ENCODE measurements around the gene ACOX1. TPM values are rescaled to one million over a fixed set of nuclear protein-coding genes. Genes with fewer than 3 reads are reported as not detected.

Gene ACOX1
- total RNA-seq, 4 donors from 2014 or later: 33.7 to 44.4 (median 39.1) TPM

DNA sequence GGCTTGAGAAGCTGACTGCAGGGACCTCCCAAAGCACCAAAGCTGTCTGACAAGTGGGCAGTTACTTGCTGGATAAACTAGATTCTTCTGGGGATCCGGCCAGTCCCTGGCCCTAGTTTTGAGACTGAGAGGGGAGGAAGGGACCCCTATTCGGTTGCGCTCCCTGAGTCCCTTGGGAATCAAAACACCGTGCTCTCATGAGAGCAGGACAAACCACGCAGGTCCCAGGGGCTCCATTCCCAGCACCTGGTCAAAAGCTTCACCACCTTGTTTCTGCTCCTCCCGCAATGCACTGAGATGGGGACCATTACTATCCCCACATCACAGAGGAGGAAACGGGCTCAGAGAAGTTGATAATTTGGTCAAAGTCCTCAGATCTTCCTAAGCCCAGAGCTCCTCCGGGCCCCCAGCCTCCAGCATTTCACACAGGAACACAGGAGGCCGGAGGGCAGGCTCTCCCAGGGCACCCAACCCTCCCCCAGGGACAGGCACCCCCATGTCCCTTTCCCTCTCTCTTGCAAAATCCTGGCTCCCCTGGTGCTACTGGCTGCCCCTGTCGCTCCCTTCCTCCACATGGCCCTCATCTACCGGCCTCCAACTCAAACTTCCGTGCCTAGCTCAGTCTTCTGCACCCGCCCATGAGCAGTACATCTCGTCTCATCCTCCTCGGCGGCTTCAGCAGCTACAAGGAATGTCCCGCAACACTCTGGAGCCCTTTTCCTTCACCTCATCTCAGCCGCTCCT, 85.5 kb downstream of the ACOX1 start:
- Histone ChIP-seq H3K36me3 (peaks cover 0 to 52% (median 5%) of the 10 kb centered on the region in 3 donors), H3K4me3 (no peak overlapping the region), H3K9me3 (no peaks in the 10 kb centered on the region), H3K27ac (peak overlapping the region in 1 of 4 donors; percentile 91), H3K4me1 (peaks cover 0 to 52% (median 24%) of the 10 kb centered on the region in 4 donors), H3K27me3 (no peaks in the 10 kb centered on the region)
- 87 to 89% methylated on average over 14 to 18 of the region's 18 CpGs for WGBS, 2 donors
- TF ChIP-seq EP300 (IDR thresholded peaks at IDR 0.05) (no peak), POLR2A (IDR thresholded peaks at IDR 0.05) (no peak)
- TF ChIP-seq, protein P1, sequence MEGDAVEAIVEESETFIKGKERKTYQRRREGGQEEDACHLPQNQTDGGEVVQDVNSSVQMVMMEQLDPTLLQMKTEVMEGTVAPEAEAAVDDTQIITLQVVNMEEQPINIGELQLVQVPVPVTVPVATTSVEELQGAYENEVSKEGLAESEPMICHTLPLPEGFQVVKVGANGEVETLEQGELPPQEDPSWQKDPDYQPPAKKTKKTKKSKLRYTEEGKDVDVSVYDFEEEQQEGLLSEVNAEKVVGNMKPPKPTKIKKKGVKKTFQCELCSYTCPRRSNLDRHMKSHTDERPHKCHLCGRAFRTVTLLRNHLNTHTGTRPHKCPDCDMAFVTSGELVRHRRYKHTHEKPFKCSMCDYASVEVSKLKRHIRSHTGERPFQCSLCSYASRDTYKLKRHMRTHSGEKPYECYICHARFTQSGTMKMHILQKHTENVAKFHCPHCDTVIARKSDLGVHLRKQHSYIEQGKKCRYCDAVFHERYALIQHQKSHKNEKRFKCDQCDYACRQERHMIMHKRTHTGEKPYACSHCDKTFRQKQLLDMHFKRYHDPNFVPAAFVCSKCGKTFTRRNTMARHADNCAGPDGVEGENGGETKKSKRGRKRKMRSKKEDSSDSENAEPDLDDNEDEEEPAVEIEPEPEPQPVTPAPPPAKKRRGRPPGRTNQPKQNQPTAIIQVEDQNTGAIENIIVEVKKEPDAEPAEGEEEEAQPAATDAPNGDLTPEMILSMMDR (IDR thresholded peaks at IDR 0.05): no peak
- DNase-seq (ENCODE audit: low spot score in 2 of 2): no peak

DNA sequence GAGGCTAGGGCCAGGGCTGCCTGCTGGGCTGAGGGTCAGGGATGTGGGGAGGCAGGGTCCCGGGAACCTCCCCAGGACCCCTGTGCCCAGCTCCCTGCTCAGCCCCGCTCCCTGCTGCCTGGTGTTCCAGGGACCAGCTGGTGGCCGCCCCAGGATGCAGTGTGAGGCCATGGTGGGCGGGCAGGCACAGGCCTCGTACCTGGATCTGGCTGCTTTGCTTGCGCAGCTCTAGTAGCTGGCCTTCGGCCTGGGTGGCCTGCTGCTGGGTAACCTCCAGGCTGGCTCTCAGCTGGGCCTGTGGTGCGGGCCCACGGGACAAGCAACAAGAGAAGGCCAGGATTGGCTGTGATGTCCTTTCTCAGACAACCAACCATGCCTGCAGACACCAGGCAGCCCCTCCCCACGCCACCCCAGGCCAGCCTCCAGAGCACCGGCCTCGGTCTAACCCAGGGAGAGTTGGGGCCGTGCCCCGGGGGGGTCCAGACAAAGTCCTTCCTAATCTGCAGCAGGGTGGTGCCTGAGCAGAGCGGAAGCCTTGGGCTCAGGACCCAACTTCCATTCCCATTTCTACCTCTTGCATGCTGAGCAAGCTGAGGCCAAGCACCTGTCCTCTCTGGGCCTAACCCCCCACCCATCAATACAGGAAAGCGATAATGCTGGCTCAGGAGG, 86.3 kb downstream of the ACOX1 start:
- peaks cover 0 to 51% (median 4%) of the 10 kb centered on the region in 3 donors for H3K36me3 ChIP-seq
- no peak overlapping the region for H3K4me3 ChIP-seq
- peak overlapping the region in 1 of 4 donors; percentile 41 for H3K27ac ChIP-seq
- no peak for DNase-seq (ENCODE audit: low spot score in 2 of 2)
- H3K27me3 ChIP-seq: no peaks in the 10 kb centered on the region
- no peak for TF ChIP-seq EP300 (IDR thresholded peaks at IDR 0.05)
- TF ChIP-seq POLR2A (IDR thresholded peaks at IDR 0.05): no peak
- TF ChIP-seq, protein P1 (IDR thresholded peaks at IDR 0.05): no peak
- no peaks in the 10 kb centered on the region for H3K9me3 ChIP-seq
- peaks cover 0 to 51% (median 24%) of the 10 kb centered on the region in 4 donors for H3K4me1 ChIP-seq
- 83 to 90% methylated on average over 11 to 12 of the region's 16 CpGs for WGBS, 2 donors

DNA sequence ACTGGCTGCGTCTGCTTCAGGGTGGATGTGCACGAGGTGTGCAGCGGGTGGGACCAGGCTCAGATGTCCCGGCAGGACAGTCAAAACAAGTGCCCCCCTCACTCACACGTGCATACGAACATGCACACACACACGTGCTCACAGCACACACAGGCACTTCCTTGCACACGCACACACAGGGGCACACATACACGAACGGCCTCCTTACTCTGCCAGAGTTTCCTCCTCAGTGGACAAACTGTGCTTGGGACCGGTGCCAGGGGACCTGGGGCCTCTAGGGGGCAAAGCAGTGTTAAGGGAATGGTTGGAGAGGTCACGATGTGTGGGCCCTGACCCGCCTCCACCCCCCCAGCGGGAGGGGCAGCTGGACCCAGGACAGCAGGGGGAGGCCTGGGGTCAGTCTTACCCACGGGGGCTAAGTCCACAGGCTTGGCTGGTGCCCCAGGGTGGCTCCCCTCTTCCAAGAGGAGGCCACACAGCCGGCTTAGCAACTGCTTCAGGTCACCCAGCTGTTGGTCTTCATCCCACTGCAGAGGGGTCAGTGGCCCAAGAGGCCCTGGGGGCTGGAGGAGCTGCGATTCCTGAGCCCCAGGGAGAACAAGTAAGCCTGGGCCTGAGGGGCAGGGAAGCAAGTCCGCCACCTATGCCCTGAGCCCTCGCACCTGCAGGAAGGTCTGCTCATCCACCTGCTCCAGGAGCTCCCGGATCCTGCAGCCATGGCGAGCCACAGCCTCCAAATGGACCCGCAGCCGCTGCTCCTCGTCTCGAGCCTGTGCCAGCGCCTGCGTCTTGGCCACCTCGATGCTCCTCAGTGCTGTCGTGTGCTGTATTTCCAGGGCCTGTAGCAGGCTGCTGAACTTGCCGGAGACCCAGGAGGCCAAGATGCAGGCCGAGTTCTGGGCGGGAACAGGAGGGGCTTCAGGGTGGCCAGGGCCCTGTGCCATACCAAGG, 87.1 kb downstream of the ACOX1 start:
- no peak overlapping the region for H3K4me3 ChIP-seq
- TF ChIP-seq, protein P1 (IDR thresholded peaks at IDR 0.05): no peak
- TF ChIP-seq POLR2A (IDR thresholded peaks at IDR 0.05) (no peak), EP300 (IDR thresholded peaks at IDR 0.05) (no peak)
- no peak for DNase-seq (ENCODE audit: low spot score in 2 of 2)
- no peaks in the 10 kb centered on the region for H3K27me3 ChIP-seq
- H3K27ac ChIP-seq: peak overlapping the region in 1 of 4 donors; percentile 41
- H3K4me1 ChIP-seq: peaks cover 0 to 43% (median 21%) of the 10 kb centered on the region in 4 donors
- H3K9me3 ChIP-seq: no peaks in the 10 kb centered on the region
- peaks cover 0 to 55% (median 4%) of the 10 kb centered on the region in 3 donors for H3K36me3 ChIP-seq
- 73 to 75% methylated on average over 20 to 30 of the region's 32 CpGs for WGBS, 2 donors

Other genes with a start within 250 kb of the ACOX1 start
- 10 to 100 TPM; 54.5 to 57.5 (median 55.6) TPM for gene GALK1, start 214.0 kb downstream of the ACOX1 start, total RNA-seq
- gene UNK, start 194.4 kb downstream of the ACOX1 start, total RNA-seq: 10 to 100 TPM; 30.2 to 53.4 (median 36.2) TPM
- gene UNC13D, start 134.8 kb downstream of the ACOX1 start, total RNA-seq: 10 to 100 TPM; 10.5 to 53.1 (median 22.6) TPM
- gene WBP2, start 123.8 kb downstream of the ACOX1 start, total RNA-seq: 10 to 100 TPM; 63.5 to 79.7 (median 71.0) TPM
- gene TRIM47, start 100.6 kb downstream of the ACOX1 start, total RNA-seq: 10 to 100 TPM; 47.4 to 79.0 (median 57.0) TPM
- gene TRIM65, start 82.2 kb downstream of the ACOX1 start, total RNA-seq: 10 to 100 TPM; 40.2 to 68.1 (median 41.5) TPM
- gene MRPL38, start 74.3 kb downstream of the ACOX1 start, total RNA-seq: 100 to 1,000 TPM in 1 of 4 donors, 10 to 100 TPM in 3; 56.8 to 118 (median 76.2) TPM
- 10 to 100 TPM; 19.9 to 32.4 (median 25.7) TPM for gene FBF1, start 38.1 kb downstream of the ACOX1 start, total RNA-seq
- gene TEN1, start 74 bp upstream of the ACOX1 start, total RNA-seq: 10 to 100 TPM in 2 of 4 donors, 1 to 10 TPM in 2; 8.6 to 22.2 (median 11.5) TPM
- 10 to 100 TPM in 1 of 4 donors, 1 to 10 TPM in 3; 3.8 to 12.3 (median 5.9) TPM for gene CDK3, start 21.7 kb upstream of the ACOX1 start, total RNA-seq
- 1 to 10 TPM in 2 of 4 donors, under 1 TPM in 1, not detected in 1; 0.98 to 3.0 (median 2.1) TPM for gene EVPL, start 48.1 kb upstream of the ACOX1 start, total RNA-seq
- gene SRP68, start 93.4 kb upstream of the ACOX1 start, total RNA-seq: 10 to 100 TPM; 51.5 to 58.6 (median 53.5) TPM
- gene GALR2, start 95.6 kb upstream of the ACOX1 start, total RNA-seq: not detected
- gene ZACN, start 100.0 kb upstream of the ACOX1 start, total RNA-seq: not detected
- gene EXOC7, start 124.6 kb upstream of the ACOX1 start, total RNA-seq: 10 to 100 TPM; 51.7 to 87.3 (median 75.1) TPM
- not detected for gene FOXJ1, start 162.1 kb upstream of the ACOX1 start, total RNA-seq